ENCODE data around the gene PCDHA4.

DNA sequence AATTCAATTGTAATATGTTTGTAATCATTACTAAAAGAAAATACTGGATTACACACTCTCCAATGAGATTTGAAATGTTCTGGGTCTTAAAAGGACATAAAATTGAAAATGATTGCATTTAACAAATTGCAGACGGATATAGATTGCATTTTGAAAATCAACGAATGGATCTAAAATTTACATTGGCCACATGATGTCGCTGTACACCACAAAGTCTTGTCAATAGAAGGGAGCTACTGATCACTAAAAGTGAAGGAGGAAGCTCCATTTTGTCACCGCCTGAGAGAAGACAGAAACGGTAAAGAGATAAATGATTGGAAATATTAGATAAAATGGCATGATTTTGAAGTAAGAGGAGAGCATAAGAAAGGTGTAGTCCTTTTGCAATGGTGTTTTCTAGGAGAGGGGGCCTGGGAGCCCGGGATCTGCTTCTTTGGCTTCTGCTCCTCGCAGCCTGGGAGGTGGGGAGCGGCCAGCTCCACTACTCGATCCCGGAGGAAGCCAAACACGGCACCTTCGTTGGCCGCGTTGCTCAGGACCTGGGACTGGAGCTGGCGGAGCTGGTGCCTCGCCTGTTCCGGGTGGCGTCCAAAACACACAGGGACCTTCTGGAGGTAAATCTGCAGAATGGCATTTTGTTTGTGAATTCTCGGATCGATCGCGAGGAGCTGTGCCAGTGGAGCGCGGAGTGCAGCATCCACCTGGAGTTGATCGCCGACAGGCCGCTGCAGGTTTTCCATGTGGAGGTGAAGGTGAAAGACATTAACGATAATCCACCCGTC is 20.8 kb upstream of the PCDHA4 start, which contains the start of gene PCDHA1:
- TF ChIP-seq, protein P1, sequence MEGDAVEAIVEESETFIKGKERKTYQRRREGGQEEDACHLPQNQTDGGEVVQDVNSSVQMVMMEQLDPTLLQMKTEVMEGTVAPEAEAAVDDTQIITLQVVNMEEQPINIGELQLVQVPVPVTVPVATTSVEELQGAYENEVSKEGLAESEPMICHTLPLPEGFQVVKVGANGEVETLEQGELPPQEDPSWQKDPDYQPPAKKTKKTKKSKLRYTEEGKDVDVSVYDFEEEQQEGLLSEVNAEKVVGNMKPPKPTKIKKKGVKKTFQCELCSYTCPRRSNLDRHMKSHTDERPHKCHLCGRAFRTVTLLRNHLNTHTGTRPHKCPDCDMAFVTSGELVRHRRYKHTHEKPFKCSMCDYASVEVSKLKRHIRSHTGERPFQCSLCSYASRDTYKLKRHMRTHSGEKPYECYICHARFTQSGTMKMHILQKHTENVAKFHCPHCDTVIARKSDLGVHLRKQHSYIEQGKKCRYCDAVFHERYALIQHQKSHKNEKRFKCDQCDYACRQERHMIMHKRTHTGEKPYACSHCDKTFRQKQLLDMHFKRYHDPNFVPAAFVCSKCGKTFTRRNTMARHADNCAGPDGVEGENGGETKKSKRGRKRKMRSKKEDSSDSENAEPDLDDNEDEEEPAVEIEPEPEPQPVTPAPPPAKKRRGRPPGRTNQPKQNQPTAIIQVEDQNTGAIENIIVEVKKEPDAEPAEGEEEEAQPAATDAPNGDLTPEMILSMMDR (IDR thresholded peaks at IDR 0.05 in 4 of 5, conservative IDR thresholded peaks at IDR 0.05 in 1 of 5), result no peak
- no peak for TF ChIP-seq POLR2A (IDR thresholded peaks at IDR 0.05)

Data from gastrocnemius medialis (tissue), 4 donors.